GM04504 (cell line): Measurements from ENCODE around the gene MCL1.

ENCODE experiments used
- DNase-seq: peaks from one replicate; pipeline ENCODE4 v3.0.0-alpha.2; 2012; ENCODE audit warnings: low read depth

Gene MCL1

DNA sequence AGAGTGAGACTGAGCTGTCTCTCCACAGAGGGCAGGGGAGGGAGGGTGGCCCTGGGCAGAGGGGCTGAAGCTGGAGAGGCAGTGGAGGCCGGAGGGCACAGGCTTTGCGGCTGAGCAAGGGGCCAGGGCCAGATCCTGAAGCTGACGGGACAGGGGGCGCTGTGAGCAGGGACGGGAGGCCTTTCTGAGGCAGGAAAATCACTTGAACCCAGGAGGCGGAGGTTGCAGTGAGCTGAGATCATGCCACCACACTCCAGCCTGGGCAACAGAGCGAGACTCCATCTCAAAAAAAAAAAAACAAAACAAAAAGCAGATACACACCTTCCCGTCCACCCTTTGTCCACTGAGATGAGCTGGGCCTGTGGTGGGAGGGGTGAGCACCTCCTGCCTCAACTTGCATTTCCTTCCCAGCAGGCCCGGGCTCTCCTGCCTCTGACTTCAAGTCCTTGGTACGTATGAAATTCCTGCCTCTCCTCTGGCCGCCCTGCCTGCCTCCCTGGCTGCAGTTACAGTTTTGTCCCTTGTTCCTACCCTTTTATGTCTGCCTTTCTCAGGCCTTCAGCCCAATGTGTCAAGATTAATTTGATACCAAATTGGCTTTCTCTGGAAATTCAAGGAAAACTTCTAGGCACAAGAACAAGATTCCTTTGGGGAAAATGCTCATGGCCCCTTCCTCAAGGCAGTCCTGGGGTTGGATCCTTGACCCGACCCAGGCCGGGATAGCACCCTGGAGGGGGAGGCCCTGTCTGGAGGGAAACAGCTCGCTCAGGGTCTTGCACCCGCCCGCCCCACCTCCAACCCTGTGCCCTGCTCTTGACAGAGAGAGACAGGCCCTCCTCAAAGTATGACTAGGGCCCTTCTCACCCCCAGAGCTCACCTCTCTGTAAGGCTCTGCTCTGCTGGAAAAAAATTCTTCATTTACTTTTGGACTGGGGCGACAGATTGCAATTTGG, 41.4 kb downstream of the MCL1 start:
- peak; percentile 68 for DNase-seq

DNA sequence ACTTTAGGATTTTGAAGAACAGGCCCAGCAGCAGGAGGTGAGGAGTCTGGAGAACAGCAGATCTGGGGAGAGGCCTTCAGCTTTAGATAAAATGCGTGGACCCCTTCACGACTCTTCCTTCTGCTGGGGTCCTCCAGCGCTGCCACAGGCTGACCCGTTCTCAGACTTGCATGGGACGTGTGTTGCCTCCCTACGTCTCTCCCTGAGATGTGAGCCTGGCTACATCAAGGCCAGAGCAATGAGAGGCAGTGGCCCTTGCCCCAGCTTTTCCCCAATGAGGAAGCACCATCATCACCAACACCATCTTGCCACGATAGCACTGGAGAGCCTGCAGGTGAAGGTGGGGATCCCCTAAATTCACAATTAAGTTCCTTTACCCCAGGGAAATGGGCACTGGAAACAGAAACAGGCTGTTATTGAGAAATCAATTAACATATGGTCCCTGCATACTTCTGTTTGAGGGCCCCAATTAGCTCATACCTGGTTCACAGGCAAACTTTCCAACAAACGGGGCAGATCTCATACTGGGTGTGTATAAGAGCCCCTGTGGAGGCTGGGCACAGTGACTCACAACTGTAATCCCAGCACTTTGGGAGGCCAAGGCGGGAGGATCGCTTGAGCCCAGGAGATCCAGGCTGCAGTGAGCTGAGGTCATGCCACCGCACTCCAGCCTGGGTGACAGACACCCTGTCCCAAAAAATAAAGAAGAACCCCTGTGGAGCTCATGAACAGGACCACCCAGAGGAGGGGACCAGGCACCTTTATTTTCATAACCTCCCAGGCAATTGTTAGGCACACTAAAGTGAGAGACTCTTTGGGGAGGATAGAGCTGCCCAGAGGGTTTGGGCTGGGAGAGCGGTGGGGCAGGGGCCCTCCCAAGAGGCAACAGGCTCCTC, 42.3 kb downstream of the MCL1 start:
- no peak for DNase-seq

DNA sequence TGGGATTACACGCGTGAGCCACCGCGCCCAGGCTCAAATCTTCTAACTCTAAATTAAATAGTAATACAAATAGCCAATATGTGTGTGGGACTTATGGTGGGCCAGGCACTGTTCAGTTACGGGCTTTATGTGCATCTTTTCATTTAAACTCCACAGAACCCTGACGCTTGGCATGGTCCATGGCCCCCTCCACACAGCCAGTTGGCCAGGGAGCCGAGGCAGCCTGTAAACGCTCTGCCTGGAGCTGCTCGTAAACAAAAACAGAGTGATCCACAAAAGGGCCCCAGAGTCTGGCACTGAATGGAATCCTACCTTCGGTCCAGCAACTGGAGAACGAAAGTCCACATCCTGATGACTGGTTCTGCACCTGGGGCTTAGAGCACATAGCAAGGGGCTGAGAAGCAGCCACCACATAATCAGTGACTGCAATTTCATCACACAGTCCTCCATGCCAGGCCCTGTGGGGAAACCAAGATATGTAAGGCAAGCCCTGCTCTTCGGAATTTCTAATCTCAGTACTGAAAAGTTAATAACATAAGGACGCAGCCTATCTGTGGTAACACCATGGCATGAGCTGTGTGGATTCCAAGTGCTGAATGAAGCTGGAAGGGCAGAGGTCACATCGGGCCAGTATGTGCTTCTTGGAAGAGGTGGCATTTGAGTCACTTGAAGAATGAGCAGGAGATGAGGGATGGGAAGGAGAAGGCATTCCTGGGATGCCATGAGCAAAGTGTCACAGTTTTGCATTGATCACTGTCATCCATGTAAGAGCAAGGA, 43.7 kb downstream of the MCL1 start:
- no peak for DNase-seq

DNA sequence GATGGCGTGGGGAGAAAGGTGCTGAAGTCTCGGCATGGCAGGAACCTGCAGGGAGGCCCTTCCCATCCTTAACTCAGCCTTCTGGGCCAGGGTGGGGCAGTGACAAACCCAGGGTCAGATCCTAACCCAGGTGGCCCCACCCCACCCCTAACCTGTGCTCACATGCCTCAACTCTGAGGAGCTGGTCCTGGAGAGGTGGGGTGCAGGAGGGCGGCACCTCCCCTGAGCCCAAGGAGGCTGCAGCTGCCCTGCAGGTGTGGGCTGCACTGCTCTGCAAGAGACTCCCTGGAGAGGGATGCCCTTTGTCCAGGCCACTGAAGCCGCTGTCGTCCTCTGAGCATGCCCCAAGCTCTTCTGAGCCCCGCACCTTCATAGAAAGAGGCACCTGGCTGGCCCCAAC, 45.4 kb downstream of the MCL1 start:
- DNase-seq = no peak

DNA sequence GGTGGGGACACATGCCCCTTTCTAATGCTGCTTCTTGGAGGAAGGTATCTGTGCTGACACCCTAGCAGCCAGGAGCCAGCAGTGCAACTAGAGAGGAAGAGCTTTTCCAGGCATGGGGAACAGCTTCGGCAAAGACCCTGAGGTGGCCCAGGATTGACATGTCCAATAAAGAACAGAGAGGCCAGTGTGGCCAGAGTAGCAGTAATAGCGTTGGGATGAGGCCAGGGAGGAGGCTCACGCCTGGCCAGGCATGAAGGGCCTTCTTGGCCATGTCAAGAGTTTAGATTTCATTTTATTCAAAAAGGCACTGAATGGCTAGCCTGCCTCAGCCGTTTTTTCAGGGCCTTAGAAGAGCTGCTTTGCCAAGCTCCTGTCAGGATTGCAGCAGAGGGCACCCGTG, 46.5 kb downstream of the MCL1 start:
- DNase-seq = no peak

DNA sequence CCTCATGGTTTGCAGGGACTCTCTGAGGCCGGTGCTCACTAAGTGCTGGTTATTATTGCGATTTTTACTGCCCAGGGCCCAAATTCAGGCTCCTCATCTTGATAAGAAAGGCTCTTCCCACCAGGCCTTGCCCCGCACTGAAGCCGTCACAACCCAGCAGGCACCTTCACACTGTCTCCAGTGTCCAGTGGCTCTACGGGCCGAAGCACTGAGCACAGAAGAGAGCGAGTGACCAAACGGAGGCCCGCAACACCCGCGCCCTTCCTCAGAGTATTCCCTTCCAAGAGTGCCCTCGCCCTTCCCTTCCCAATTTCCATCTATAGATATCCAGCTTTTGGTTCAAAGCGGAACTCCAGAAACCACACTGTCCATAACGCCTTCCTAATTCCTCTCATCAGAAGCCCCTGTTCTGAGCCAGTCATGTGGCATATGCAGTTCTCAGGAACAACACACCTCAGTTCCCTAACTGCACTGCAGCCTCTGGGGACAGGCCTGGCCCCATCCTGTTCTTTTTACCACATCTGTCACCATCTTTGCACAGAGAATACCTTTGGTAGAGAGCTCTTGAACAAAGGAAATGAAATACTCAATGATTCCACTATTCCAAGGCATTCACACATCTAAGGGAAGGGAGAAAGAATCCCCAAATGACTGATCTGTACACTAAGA, 48.8 kb downstream of the MCL1 start:
- no peak for DNase-seq

DNA sequence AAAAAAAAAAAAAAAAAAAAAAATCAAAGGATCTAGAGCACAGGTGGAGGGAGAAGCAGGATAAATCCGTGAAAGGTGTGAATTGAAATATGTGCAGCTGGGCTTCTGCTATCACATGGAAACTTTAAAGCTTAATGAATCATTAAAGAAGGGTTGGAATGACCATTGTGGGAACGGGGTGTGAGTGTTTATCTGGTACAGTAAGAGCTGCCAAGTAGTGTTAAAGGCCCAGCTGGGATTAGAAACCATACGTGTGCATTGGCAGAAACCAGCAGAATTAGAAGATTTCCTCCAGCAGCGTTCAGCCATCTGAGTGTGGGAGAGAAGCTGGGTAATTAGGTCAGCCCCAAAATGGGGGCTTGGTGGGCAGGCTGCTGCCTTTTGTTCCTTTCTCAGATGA, 50.4 kb downstream of the MCL1 start:
- DNase-seq = no peak

DNA sequence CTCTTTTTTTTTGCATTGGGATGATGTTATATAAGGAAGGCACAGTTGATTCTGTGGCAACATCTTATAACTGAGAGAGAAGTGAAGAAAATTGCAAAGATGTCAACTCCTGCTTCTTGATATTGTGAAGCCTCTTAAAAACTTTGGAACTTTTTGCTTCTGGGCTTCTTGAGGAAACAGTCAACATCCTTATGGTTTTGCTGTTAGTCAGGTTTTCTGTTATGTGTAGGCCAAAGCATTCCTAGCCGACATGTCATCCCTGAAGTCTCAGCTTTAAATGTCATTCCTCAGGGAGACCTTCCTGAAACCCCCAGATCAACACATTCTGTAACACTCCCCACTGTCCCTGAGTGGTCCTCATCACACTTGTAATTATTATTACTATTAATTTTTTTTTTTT, 51.2 kb downstream of the MCL1 start:
- no peak for DNase-seq

DNA sequence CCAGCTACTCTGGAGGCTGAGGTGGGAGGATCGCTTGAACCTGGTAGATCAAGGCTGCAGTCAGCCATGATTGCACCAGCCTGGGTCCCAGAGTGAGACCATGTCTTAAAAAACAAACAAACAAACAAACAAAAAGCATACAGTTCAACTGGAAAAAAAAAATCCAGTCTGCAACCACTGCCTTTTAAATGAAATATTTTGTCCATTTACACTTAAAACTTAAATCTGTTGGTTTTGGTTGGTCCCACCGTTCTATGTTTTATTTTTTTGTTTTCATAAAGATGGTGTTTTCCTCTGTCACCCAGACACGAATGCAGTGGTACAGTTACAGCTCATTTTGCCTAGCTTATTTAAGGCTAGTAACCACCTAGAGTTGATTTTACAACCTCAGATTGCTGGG, 54.1 kb downstream of the MCL1 start:
- DNase-seq = no peak
